GM13976 (cell line): Measurements from ENCODE around the gene SYNJ2.
"Not testable (repeated sequence)": the region's sequence is repeated elsewhere in the genome, so short reads cannot be mapped to it uniquely, and the experiment has no call there.

Experiments
- DNase-seq: peaks from one replicate; pipeline ENCODE4 v3.0.0; 2012; ENCODE audit warnings: low spot score
- CTCF ChIP-seq: IDR thresholded peaks from 2 replicates; pipeline ENCODE4 v1.5.1; 2012; ENCODE audit warnings: borderline replicate concordance, mild to moderate bottlenecking; ENCODE audit not compliant: insufficient read depth; ENCODE audit errors: extremely low read depth, missing control alignments, control extremely low read depth
- in situ Hi-C: fragments of 300-500 bp; cut with MboI; formaldehyde crosslinking; loops from one replicate; pipeline ENCODE4 v1.12.0; 2022; ENCODE audit warnings: low sequenced_read_pairs, mixed read lengths, inconsistent platforms; ENCODE audit not compliant: unreplicated experiment

The SYNJ2 gene

GRCh38 chr6:157942351-157942750 is 39.3 kb upstream of the SYNJ2 start:
- no peak for TF ChIP-seq CTCF
- no peak for DNase-seq
- in situ Hi-C loops, result no loop called here

- DNase-seq, result no peak
- no peak for TF ChIP-seq CTCF
- in situ Hi-C loops, result no loop called here
These were observed 38.3 kb upstream of the SYNJ2 start for GRCh38 chr6:157943249-157943963.

GRCh38 chr6:157943964-157944283 is 37.7 kb upstream of the SYNJ2 start:
- no peak for DNase-seq
- in situ Hi-C loops, result no loop called here

GRCh38 chr6:157944983-157945931 is 36.4 kb upstream of the SYNJ2 start:
- in situ Hi-C loops, result no loop called here
- DNase-seq, result no peak
- no peak for TF ChIP-seq CTCF

More at GRCh38 chr6:157943964-157944283, 37.7 kb upstream of the SYNJ2 start:
- TF ChIP-seq CTCF, result no peak

GRCh38 chr6:157946053-157946617 is 35.5 kb upstream of the SYNJ2 start:
- TF ChIP-seq CTCF, result no peak
- DNase-seq, result no peak
- in situ Hi-C loops, result no loop called here

GRCh38 chr6:157946865-157947532 is 34.7 kb upstream of the SYNJ2 start:
- TF ChIP-seq CTCF, result peak; percentile 68
- DNase-seq, result peak; percentile 72
- in situ Hi-C loops, result no loop called here

GRCh38 chr6:157950899-157951298 is 30.8 kb upstream of the SYNJ2 start:
- in situ Hi-C loops, result not testable (repeated sequence)

More at GRCh38 chr6:157950899-157951298, 30.8 kb upstream of the SYNJ2 start:
- DNase-seq, result not testable (repeated sequence)
